Stimulated activated naive CD8-positive, alpha-beta T cell treated with anti-CD3 and anti-CD28 coated beads, Interleukin-15, amount 100 ng/mL, for 72 hours (primary cell): ENCODE measurements around the gene FARP1.

Experiments
- ATAC-seq: fragments of 150-1000 bp; cut with Tn5 transposase; 2 replicates; pipeline ENCODE4 v1.10.0; 2021; ENCODE audit warnings: mild to moderate bottlenecking, moderate library complexity
- DNase-seq, 2 donors: peaks; one replicate each; pipeline ENCODE4 v3.0.0; 2021 to 2022
- H3K27ac Mint-ChIP-seq, 2 donors: one replicate each; pipeline ENCODE4 v1.8.0; 2022; ENCODE audit warnings: mild to moderate bottlenecking in 2 of 2, mixed read lengths in 2 of 2, moderate library complexity in 2 of 2
- H3K27me3 Mint-ChIP-seq: one replicate; pipeline ENCODE4 v1.8.0; 2022; ENCODE audit warnings: mixed read lengths
- H3K4me1 Mint-ChIP-seq: one replicate; pipeline ENCODE4 v1.8.0; 2022; ENCODE audit warnings: mild to moderate bottlenecking, mixed read lengths
- H3K4me3 Mint-ChIP-seq, 2 donors: one replicate each; pipeline ENCODE4 v1.8.0; 2022; ENCODE audit warnings: mild to moderate bottlenecking in 2 of 2, mixed read lengths in 2 of 2, moderate library complexity in 1 of 2
- H3K9me3 Mint-ChIP-seq, 2 donors: one replicate each; pipeline ENCODE4 v1.8.0; 2022; ENCODE audit warnings: mixed read lengths in 2 of 2

Gene FARP1

GRCh38 chr13:98480915-98481877 lies 338.3 kb downstream of the FARP1 start:
- peak in 1 of 2 donors; percentile 63 for DNase-seq
- H3K27ac Mint-ChIP-seq = peak overlapping the region; percentile 80 to 86
- no peaks in the 10 kb centered on the region for H3K9me3 Mint-ChIP-seq
- H3K4me1 Mint-ChIP-seq = peaks cover 93% of the 10 kb centered on the region
- peak; percentile 58 for ATAC-seq
- H3K27me3 Mint-ChIP-seq = no peaks in the 10 kb centered on the region
- peak overlapping the region; percentile 11 to 17 for H3K4me3 Mint-ChIP-seq

GRCh38 chr13:98482476-98483444 lies 339.9 kb downstream of the FARP1 start:
- H3K27ac Mint-ChIP-seq = no peak overlapping the region

GRCh38 chr13:98483601-98484288 lies 340.9 kb downstream of the FARP1 start:
- DNase-seq (no peak), ATAC-seq (no peak)
- Mint-ChIP-seq H3K27ac (peak overlapping the region in 1 of 2 donors; percentile 89), H3K9me3 (no peaks in the 10 kb centered on the region), H3K27me3 (no peaks in the 10 kb centered on the region), H3K4me3 (no peak overlapping the region), H3K4me1 (peaks cover 92% of the 10 kb centered on the region)

More at GRCh38 chr13:98482476-98483444, 339.9 kb downstream of the FARP1 start:
- H3K27me3 Mint-ChIP-seq = no peaks in the 10 kb centered on the region
- ATAC-seq (peak; percentile 33), DNase-seq (peak in 1 of 2 donors; percentile 19)
- peaks cover 93% of the 10 kb centered on the region for H3K4me1 Mint-ChIP-seq
- no peak overlapping the region for H3K4me3 Mint-ChIP-seq
- no peaks in the 10 kb centered on the region for H3K9me3 Mint-ChIP-seq

DNA sequence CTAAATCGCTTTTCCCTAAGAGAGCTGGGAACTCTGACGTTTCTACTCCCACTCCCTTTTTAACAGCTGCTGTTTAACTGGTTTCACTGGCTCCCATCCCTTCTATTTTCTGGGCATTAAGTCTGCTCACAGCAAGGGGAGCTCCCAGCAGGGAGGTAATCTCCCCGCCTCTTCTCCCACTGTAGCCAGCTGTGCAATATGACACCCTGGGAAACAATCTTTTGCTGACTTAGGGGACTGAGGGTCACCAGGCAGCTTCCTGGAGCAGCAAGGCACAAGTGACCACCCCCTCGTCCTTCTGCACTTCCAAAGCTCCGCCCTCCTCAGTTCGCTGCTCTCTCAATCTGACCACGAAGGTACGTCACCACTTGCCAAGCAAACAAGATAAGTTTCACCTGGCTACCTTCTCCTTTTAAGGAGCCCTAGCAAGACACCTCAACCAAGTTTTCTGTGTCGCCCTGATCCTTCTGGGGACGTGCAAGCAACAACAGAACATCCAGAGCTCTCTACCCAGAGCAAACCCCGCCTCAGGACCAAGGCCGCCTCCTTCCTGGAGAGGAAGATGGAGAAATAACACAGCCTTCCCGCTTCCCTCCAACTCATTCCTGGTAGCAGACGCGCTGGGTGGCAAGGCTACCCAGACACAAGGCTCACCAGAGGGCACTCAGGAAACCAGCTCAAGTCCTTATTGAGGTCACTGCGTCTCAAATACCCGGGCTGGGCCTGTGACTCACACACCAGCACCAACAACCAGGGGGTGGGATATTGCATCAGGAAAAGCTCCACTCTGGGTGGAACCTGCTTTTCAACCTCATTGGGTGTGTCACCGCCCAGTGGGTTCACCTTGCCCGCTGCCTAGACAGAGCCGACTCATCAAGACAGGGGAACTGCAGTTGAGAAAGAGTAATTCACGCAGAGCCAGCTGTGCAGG lies 341.7 kb downstream of the FARP1 start:
- Mint-ChIP-seq H3K9me3 (no peaks in the 10 kb centered on the region), H3K27me3 (no peaks in the 10 kb centered on the region), H3K4me1 (peaks cover 92% of the 10 kb centered on the region), H3K27ac (peak overlapping the region; percentile 34 to 89), H3K4me3 (peak overlapping the region; percentile 52 to 58)
- ATAC-seq (peak; percentile 82), DNase-seq (peak; percentile 49 to 77)

DNA sequence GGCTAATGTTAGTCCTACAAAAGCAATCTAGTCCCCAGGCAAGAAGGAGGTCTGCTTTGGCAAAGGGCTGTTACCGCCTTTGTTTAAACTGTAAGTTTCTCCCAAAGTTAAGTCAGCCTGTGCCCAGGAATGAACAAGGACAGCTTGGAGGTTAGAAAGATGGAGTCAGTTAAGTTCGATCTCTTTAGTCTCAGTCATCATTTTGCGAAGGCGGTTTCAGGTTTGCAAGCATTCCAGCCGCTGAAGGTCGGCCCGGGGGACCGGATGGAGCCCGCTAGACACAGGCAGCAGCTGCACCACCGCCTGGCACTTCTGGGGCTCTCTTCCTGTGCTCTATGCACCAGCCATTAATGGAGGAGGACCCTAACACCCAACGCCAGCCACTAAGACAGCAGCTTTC lies 342.7 kb downstream of the FARP1 start:
- Mint-ChIP-seq H3K27me3 (no peaks in the 10 kb centered on the region), H3K27ac (peak overlapping the region in 1 of 2 donors; percentile 35), H3K4me3 (peak overlapping the region in 1 of 2 donors; percentile 24), H3K4me1 (peaks cover 97% of the 10 kb centered on the region), H3K9me3 (no peaks in the 10 kb centered on the region)
- DNase-seq (no peak), ATAC-seq (no peak)

DNA sequence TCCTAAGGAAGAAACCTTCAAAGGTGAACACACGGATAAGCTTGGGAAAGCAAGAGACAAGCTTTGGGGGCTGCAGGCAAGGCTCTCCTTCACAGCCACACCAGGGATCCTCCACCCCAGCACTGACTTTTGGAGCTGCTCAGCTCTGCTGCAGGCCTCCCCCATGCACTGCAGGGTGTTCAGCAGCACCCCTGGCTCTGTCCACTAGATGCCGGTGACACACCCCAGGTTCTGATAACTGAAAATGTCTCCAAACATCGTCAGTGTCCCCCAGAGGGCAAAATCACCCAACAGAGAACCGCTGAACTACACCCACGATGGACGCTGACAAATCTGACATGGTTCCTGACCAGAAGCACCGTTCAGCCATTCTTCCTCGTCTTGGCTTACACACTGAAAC lies 343.5 kb downstream of the FARP1 start:
- DNase-seq (no peak), ATAC-seq (no peak)
- Mint-ChIP-seq H3K4me3 (no peak overlapping the region), H3K27ac (peak overlapping the region in 1 of 2 donors; percentile 74), H3K4me1 (peaks cover 97% of the 10 kb centered on the region), H3K27me3 (no peaks in the 10 kb centered on the region), H3K9me3 (no peaks in the 10 kb centered on the region)

DNA sequence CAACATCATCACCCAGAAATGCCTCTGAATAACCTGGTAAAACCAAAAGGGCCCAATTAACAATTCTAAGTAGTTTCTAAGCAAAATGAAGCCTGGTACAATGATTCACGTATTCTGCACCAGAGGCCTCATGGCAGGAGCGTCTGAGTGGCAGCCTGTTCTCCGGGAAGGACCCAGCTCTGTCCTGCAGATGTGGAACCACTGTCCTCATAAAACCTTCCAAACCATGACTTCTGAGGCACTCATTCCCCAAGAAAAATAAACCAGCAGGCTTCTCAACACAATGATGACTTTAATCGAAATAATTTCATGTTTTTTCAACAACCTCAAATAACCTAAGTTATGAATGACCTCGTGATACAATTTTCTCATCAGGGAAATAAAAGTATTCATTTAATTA lies 344.1 kb downstream of the FARP1 start:
- no peak for ATAC-seq
- DNase-seq = no peak
- H3K27ac Mint-ChIP-seq = no peak overlapping the region
- H3K9me3 Mint-ChIP-seq = no peaks in the 10 kb centered on the region
- H3K4me1 Mint-ChIP-seq = peaks cover 98% of the 10 kb centered on the region
- H3K27me3 Mint-ChIP-seq = no peaks in the 10 kb centered on the region
- H3K4me3 Mint-ChIP-seq = no peak overlapping the region

DNA sequence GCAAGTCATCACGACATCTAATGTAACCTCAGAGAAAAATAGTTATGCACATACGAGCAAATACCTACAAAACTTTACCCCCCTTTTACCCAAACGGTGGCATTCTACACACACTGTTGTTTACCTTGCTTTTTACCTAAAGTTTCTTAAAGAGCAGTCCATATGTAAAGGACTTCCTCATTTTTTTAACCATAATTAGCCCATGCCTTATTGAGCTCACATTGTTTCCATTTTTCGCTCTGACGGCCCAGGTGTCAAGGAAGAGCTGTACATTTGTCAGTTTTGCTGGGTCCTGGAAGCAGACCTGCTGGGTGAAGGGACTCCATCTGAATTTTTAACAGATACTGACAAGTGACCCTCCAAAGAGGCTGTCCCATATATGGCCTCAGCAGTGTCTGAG lies 344.6 kb downstream of the FARP1 start:
- ATAC-seq (no peak), DNase-seq (no peak)
- H3K27me3 Mint-ChIP-seq = no peaks in the 10 kb centered on the region
- H3K27ac Mint-ChIP-seq = no peak overlapping the region
- H3K9me3 Mint-ChIP-seq = no peaks in the 10 kb centered on the region
- no peak overlapping the region for H3K4me3 Mint-ChIP-seq
- peaks cover 99% of the 10 kb centered on the region for H3K4me1 Mint-ChIP-seq

DNA sequence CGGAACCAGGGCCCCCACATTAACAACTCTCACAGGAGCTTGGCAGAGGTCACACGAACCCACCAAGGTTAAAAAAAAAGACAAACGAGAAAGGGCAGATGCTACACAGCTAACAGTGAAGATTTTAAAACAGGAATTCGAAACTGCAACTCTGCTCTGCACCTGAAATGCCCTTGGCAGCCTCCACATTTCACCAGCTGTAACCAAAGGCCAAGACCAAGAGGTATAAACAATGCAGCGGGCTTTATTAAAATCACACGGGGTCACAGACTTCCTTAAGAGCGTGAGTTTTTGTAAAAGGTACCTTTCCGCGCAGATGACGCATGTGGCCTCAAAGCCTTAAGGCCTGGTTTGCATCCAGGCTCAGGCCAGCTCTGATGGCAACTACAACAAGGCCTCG lies 345.8 kb downstream of the FARP1 start:
- peak overlapping the region in 1 of 2 donors; percentile 57 for H3K27ac Mint-ChIP-seq
- ATAC-seq = no peak

DNA sequence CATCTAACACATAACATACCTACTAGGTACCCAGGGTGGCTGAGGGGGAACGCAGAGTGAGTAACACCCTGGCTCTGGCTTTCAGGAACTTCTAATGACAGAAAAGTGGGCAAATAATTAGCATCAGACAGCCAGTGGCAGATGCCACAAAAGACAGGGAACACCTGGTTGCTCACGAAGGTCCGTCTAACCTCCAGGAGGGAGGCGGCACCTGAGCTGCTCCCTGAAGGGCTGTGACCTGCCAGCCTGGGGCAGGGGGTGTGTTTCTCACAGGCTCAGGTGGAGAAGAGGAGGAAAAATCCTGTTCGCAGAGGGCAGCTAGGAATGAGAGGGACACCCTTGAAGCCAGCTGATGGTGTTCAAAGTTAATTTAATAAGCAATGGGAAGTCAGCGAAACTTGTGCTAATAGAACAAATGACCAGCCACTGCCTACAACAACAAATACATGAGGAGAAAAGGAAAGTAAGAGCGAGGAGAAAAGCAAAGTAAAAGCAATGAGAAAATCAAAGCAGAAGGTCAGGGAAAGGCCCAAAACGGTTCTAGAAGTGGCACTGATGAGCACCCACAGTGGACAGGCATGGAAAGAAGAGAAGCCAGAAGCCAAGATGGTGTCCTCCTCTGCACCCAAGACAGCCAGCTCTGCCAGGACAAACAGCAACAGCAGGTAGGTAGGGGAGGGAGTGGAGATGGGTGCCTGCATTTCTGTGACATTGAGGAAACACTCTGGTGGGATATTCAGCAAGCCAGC lies 346.7 kb downstream of the FARP1 start:
- no peaks in the 10 kb centered on the region for H3K27me3 Mint-ChIP-seq
- ATAC-seq (no peak), DNase-seq (no peak)
- peaks cover 90% of the 10 kb centered on the region for H3K4me1 Mint-ChIP-seq
- H3K27ac Mint-ChIP-seq = no peak overlapping the region
- H3K9me3 Mint-ChIP-seq = no peaks in the 10 kb centered on the region
- no peak overlapping the region for H3K4me3 Mint-ChIP-seq

More for the DNA sequence above, 345.8 kb downstream of the FARP1 start:
- Mint-ChIP-seq H3K4me1 (peaks cover 97% of the 10 kb centered on the region), H3K27me3 (no peaks in the 10 kb centered on the region), H3K9me3 (no peaks in the 10 kb centered on the region), H3K4me3 (no peak overlapping the region)
- no peak for DNase-seq

GRCh38 chr13:98490195-98490836 lies 347.4 kb downstream of the FARP1 start:
- no peaks in the 10 kb centered on the region for H3K9me3 Mint-ChIP-seq
- DNase-seq (no peak), ATAC-seq (no peak)
- peaks cover 86% of the 10 kb centered on the region for H3K4me1 Mint-ChIP-seq
- no peak overlapping the region for H3K27ac Mint-ChIP-seq
- no peaks in the 10 kb centered on the region for H3K27me3 Mint-ChIP-seq
- no peak overlapping the region for H3K4me3 Mint-ChIP-seq

DNA sequence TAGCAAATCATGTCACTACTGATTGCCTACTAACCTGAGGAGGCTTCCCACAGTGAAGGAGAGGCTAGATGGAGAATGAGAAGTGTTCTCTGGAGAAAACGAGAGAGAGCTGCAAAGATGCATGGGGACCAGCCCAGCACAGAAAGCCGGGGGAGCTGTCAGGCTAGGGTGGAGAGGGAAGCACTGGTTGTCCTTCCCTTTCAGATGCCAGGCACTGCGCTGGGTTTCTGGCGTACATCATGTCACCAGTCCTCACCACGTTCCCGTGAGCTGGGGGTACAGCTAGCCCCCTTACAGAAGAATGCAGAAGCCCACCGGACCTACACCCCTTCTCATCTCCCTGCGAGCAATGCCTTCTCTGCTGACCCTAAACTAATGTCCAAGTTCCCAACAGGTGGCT lies 348.0 kb downstream of the FARP1 start:
- Mint-ChIP-seq H3K27me3 (no peaks in the 10 kb centered on the region), H3K27ac (no peak overlapping the region), H3K4me1 (peaks cover 83% of the 10 kb centered on the region), H3K9me3 (no peaks in the 10 kb centered on the region), H3K4me3 (no peak overlapping the region)
- no peak for DNase-seq
- ATAC-seq = no peak

DNA sequence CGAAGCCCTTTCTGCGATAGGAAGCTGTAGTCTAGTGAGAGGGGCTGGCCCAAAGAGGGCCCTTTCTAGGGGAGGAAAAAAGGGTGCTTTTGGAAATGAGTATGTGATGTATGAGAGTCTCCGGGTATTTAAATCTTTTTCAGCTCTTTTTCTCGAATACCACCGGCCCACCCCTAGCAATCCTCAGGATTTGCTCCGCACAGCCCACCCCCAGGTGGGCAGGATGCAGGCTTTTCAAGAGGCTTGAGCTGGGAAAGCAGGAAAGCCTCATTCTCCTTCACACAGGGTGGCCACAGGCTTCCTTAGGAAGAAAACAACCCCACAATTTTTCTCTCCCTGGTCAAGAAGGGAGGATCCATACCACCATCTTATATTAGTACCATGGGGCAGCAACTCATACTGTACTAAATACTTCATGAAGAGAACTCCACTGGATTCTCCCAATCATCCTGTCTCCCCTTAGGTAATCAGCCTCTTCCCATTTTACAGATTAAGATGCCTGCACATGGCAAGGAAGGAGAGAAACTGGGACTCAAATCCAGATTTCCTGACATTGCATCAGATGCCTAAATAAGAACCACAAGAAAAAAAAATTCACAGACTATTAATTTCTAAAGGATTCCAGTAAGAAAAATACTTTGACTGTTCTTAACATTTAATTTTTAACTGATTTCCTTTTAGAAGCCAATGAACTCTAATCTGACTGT lies 349.6 kb downstream of the FARP1 start:
- peak overlapping the region; percentile 8 to 70 for H3K27ac Mint-ChIP-seq
- no peaks in the 10 kb centered on the region for H3K27me3 Mint-ChIP-seq
- peaks cover 83% of the 10 kb centered on the region for H3K4me1 Mint-ChIP-seq
- H3K4me3 Mint-ChIP-seq = no peak overlapping the region
- DNase-seq = no peak
- no peaks in the 10 kb centered on the region for H3K9me3 Mint-ChIP-seq
- ATAC-seq = no peak
